CD14-positive monocyte (primary cell): Measurements from ENCODE around the gene EIF4E. TPM values are rescaled to one million over a fixed set of nuclear protein-coding genes. Genes with fewer than 3 reads are reported as not detected.

Experiments
- DNase-seq, 3 donors: peaks; one replicate each; pipeline ENCODE4 v3.0.0-alpha.2; 2011 to 2022
- H2AFZ ChIP-seq: 2 replicates; pipeline ENCODE4 v1.6.0; 2012; ENCODE audit warnings: mild to moderate bottlenecking, low read depth, low read length, inconsistent platforms; ENCODE audit not compliant: insufficient read depth, poor library complexity, severe bottlenecking
- H3K27ac ChIP-seq, 2 donors: 1 replicate in 1 of 2; 2 replicates in 1 of 2; pipeline ENCODE4 v1.5.1; 2012 to 2013; ENCODE audit warnings: low read length in 2 of 2, control low read depth in 1 of 2, inconsistent platforms in 1 of 2, low read depth in 1 of 2, mild to moderate bottlenecking in 1 of 2
- H3K27me3 ChIP-seq, 2 donors: one replicate each; pipeline versions ENCODE4 v1.6.0 to v1.6.1; 2011 to 2013; ENCODE audit warnings: low read length in 2 of 2; ENCODE audit not compliant: control insufficient read depth in 2 of 2, insufficient read depth in 2 of 2
- H3K36me3 ChIP-seq, 2 donors: replicated peaks in 1 of 2; 1 replicate in 1 of 2; 2 replicates in 1 of 2; pipeline versions ENCODE4 v1.5.1 to v1.6.1; 2012 to 2013; ENCODE audit warnings: low read length in 2 of 2, control low read depth in 1 of 2, inconsistent platforms in 1 of 2, mild to moderate bottlenecking in 1 of 2; ENCODE audit not compliant: insufficient read depth in 2 of 2, control insufficient read depth in 1 of 2
- H3K4me1 ChIP-seq, 2 donors: 1 replicate in 1 of 2; 2 replicates in 1 of 2; pipeline versions ENCODE4 v1.5.1 to v1.6.1; 2012 to 2013; ENCODE audit warnings: low read length in 2 of 2, control low read depth in 1 of 2, inconsistent platforms in 1 of 2, mild to moderate bottlenecking in 1 of 2, moderate library complexity in 1 of 2; ENCODE audit not compliant: insufficient read depth in 2 of 2, control insufficient read depth in 1 of 2
- H3K4me2 ChIP-seq: replicated peaks from 2 replicates; pipeline ENCODE3; 2012; ENCODE audit warnings: low read length, moderate library complexity, mild to moderate bottlenecking; ENCODE audit not compliant: poor library complexity, severe bottlenecking; ENCODE audit errors: extremely low read depth
- H3K4me3 ChIP-seq, 3 experiments: fragments of 200-600 bp in 1 of 3; sonication (generic) in 1 of 3; replicated peaks in 1 of 3; 1 replicate in 2 of 3; 2 replicates in 1 of 3; pipeline ENCODE4 v1.5.1; 2011 to 2013; ENCODE audit warnings: low read length in 3 of 3, mild to moderate bottlenecking in 3 of 3, control low read depth in 2 of 3, low read depth in 2 of 3, inconsistent platforms in 1 of 3, moderate library complexity in 1 of 3
- H3K79me2 ChIP-seq: 2 replicates; pipeline ENCODE4 v1.6.0; 2012; ENCODE audit warnings: mild to moderate bottlenecking, control low read depth, inconsistent platforms, low read length, moderate library complexity; ENCODE audit not compliant: insufficient read depth
- H3K9ac ChIP-seq: 2 replicates; pipeline ENCODE4 v1.6.0; 2017; ENCODE audit warnings: low read length, mild to moderate bottlenecking; ENCODE audit not compliant: insufficient read depth, poor library complexity, severe bottlenecking
- H3K9me3 ChIP-seq, 2 donors: replicated peaks in 1 of 2; 1 replicate in 1 of 2; 2 replicates in 1 of 2; pipeline versions ENCODE4 v1.5.1 to v1.6.1; 2012 to 2013; ENCODE audit warnings: low read length in 2 of 2, control low read depth in 1 of 2; ENCODE audit not compliant: control insufficient read depth in 1 of 2, insufficient read depth in 1 of 2
- H4K20me1 ChIP-seq: 2 replicates; pipeline ENCODE4 v1.6.0; 2012; ENCODE audit warnings: mild to moderate bottlenecking, low read length, control low read depth, moderate library complexity; ENCODE audit not compliant: insufficient read depth
- H3K27ac Mint-ChIP-seq, 7 donors: one replicate each; pipeline ENCODE4 v1.8.0; 2020; ENCODE audit warnings: mild to moderate bottlenecking in 7 of 7, mixed read lengths in 7 of 7, moderate library complexity in 6 of 7, inconsistent platforms in 2 of 7
- H3K27me3 Mint-ChIP-seq, 3 donors: one replicate each; pipeline ENCODE4 v1.8.0; 2021 to 2022; ENCODE audit warnings: low read depth in 3 of 3, mild to moderate bottlenecking in 3 of 3, mixed read lengths in 3 of 3, moderate library complexity in 3 of 3, inconsistent platforms in 1 of 3
- H3K36me3 Mint-ChIP-seq, 2 donors: one replicate each; pipeline ENCODE4 v1.8.0; 2020; ENCODE audit warnings: mixed read lengths in 2 of 2, inconsistent platforms in 1 of 2, mild to moderate bottlenecking in 1 of 2
- H3K4me1 Mint-ChIP-seq: one replicate; pipeline ENCODE4 v1.8.0; 2020; ENCODE audit warnings: mild to moderate bottlenecking, mixed read lengths
- H3K4me3 Mint-ChIP-seq, 2 donors: one replicate each; pipeline ENCODE4 v1.8.0; 2020; ENCODE audit warnings: mild to moderate bottlenecking in 2 of 2, mixed read lengths in 2 of 2, moderate library complexity in 1 of 2
- H3K9me3 Mint-ChIP-seq, 7 donors: one replicate each; pipeline ENCODE4 v1.8.0; 2020 to 2022; ENCODE audit warnings: mixed read lengths in 7 of 7, mild to moderate bottlenecking in 6 of 7, moderate library complexity in 6 of 7, inconsistent platforms in 2 of 7
- CTCF ChIP-seq: fragments of 200-600 bp; IDR thresholded peaks from one replicate; pipeline ENCODE4 v1.8.0; 2022; ENCODE audit warnings: antibody characterized with exemption, mild to moderate bottlenecking
- WGBS: methylation state at CpG from one replicate; pipeline ENCODE4 v1.1.5; 2013; ENCODE audit warnings: missing lambda C conversion rate; ENCODE audit not compliant: insufficient coverage; 5-methylcytosine and 5-hydroxymethylcytosine counted together
- intact Hi-C, 2 donors: fragments of 100-400 bp; cut with micrococcal nuclease; formaldehyde crosslinking; loops; one replicate each; pipeline versions ENCODE4 v1.15.0 to v1.15.1; 2023
- polyA plus RNA-seq, 3 donors: library from polyadenylated mRNA; depleted of rRNA in 1 of 3; unstranded in 2 of 3; stranded (reverse) in 1 of 3; fragments of 300-500 nt in 2 of 3; fragments of >200 nt in 1 of 3; fragmentation: Illumina TruSeq in 2 of 3; gene quantifications; 1 replicate in 2 of 3; 2 replicates in 1 of 3; pipeline ENCODE4 v1.2.3, GENCODE V29; 2012 to 2021

EIF4E gene
- polyA plus RNA-seq, 3 donors: 25.0 to 50.8 (median 48.6) TPM

- Histone ChIP-seq H3K79me2 (peaks cover 98% of the 10 kb centered on the region), H3K4me1 (no peaks in the 10 kb centered on the region), H4K20me1 (peaks cover 65% of the 10 kb centered on the region), H3K4me3 (no peak overlapping the region), H3K27me3 (no peaks in the 10 kb centered on the region), H3K27ac (peak overlapping the region in 1 of 2 donors; percentile 54), H3K4me2 (no peak overlapping the region), H3K9me3 (no peaks in the 10 kb centered on the region), H2AFZ (no peak overlapping the region), H3K9ac (no peak overlapping the region), H3K36me3 (peaks cover 9 to 46% of the 10 kb centered on the region in 2 donors)
- Mint-ChIP-seq H3K36me3 (peaks cover 30 to 45% of the 10 kb centered on the region in 2 donors), H3K4me1 (peaks cover 16% of the 10 kb centered on the region), H3K27ac (peak overlapping the region in 3 of 7 donors; percentile 31 to 58 (median 38)), H3K4me3 (no peak overlapping the region), H3K9me3 (no peaks in the 10 kb centered on the region), H3K27me3 (no peaks in the 10 kb centered on the region)
- no CpG with 5 or more reads among the region's 2 CpGs for WGBS
- intact Hi-C loops: no loop called here
- no peak for TF ChIP-seq CTCF
- no peak for DNase-seq
These were observed 25.4 kb downstream of the EIF4E start for GRCh38 chr4:98903561-98903960.

GRCh38 chr4:98899277-98899676 is 29.7 kb downstream of the EIF4E start:
- Mint-ChIP-seq H3K27ac (no peak overlapping the region), H3K4me3 (no peak overlapping the region), H3K9me3 (peaks cover 0 to 1% (median 0%) of the 10 kb centered on the region in 7 donors), H3K4me1 (peaks cover 6% of the 10 kb centered on the region), H3K27me3 (peaks cover 0 to 1% (median 0%) of the 10 kb centered on the region in 3 donors), H3K36me3 (peaks cover 44 to 65% of the 10 kb centered on the region in 2 donors)
- no peak for DNase-seq
- Histone ChIP-seq H3K9me3 (no peaks in the 10 kb centered on the region), H2AFZ (no peak overlapping the region), H3K9ac (no peak overlapping the region), H4K20me1 (peaks cover 30% of the 10 kb centered on the region), H3K36me3 (peaks cover 18 to 76% of the 10 kb centered on the region in 2 donors), H3K27me3 (no peaks in the 10 kb centered on the region), H3K4me2 (no peak overlapping the region), H3K79me2 (peaks cover 79% of the 10 kb centered on the region), H3K4me3 (no peak overlapping the region), H3K4me1 (no peaks in the 10 kb centered on the region), H3K27ac (no peak overlapping the region)
- no CpG with 5 or more reads among the region's 1 CpG for WGBS
- TF ChIP-seq CTCF: no peak
- intact Hi-C loops: no loop called here
